WTC11 (cell line): ENCODE data around the gene PLK1.

Source experiments
- CREB1 ChIP-seq: sonication (generic); formaldehyde crosslinking; IDR thresholded peaks from 2 replicates; pipeline ENCODE4 v1.8.0; 2023; ENCODE audit warnings: mild to moderate bottlenecking, missing genetic modification reagents
- CTCF ChIP-seq: fragments of 200-600 bp; IDR thresholded peaks from 2 replicates; pipeline ENCODE4 v1.8.0; 2022; ENCODE audit warnings: antibody characterized with exemption
- ESRRA ChIP-seq: sonication (generic); formaldehyde crosslinking; IDR thresholded peaks from 2 replicates; pipeline ENCODE4 v1.8.1; 2022; ENCODE audit warnings: mild to moderate bottlenecking, missing genetic modification reagents, borderline replicate concordance
- FOXJ3 ChIP-seq: sonication (generic); formaldehyde crosslinking; IDR thresholded peaks from 2 replicates; pipeline ENCODE4 v1.9.0; 2021; ENCODE audit warnings: missing genetic modification reagents, mild to moderate bottlenecking, borderline replicate concordance
- FOXK1 ChIP-seq: sonication (generic); formaldehyde crosslinking; IDR thresholded peaks from 2 replicates; pipeline ENCODE4 v1.8.0; 2022; ENCODE audit warnings: mild to moderate bottlenecking, moderate library complexity, missing genetic modification reagents
- FOXP1 ChIP-seq: sonication (generic); formaldehyde crosslinking; IDR thresholded peaks from 2 replicates; pipeline ENCODE4 v1.8.0; 2022; ENCODE audit warnings: missing genetic modification reagents, mild to moderate bottlenecking, moderate library complexity, borderline replicate concordance
- GRHL2 ChIP-seq: fragments of 250-450 bp; sonication (Bioruptor Pico); IDR thresholded peaks from 2 replicates; pipeline ENCODE4 v1.8.0; 2022; ENCODE audit warnings: mild to moderate bottlenecking, moderate library complexity; ENCODE audit not compliant: insufficient replicate concordance, severe bottlenecking
- NR2C2 ChIP-seq: sonication (generic); formaldehyde crosslinking; IDR thresholded peaks from 2 replicates; pipeline ENCODE4 v1.8.0; 2022; ENCODE audit warnings: mild to moderate bottlenecking, missing genetic modification reagents
- ZBTB43 ChIP-seq: sonication (generic); formaldehyde crosslinking; IDR thresholded peaks from 2 replicates; pipeline ENCODE4 v1.8.1; 2023; ENCODE audit warnings: mild to moderate bottlenecking, missing genetic modification reagents
- ZNF121 ChIP-seq: sonication (generic); formaldehyde crosslinking; IDR thresholded peaks from 2 replicates; pipeline ENCODE4 v1.8.0; 2023; ENCODE audit warnings: missing genetic modification reagents
- TF ChIP-seq, protein P1 (sequence below): sonication (generic); formaldehyde crosslinking; IDR thresholded peaks from 2 replicates; pipeline ENCODE4 v1.8.1; 2022; ENCODE audit warnings: mild to moderate bottlenecking, missing genetic modification reagents, moderate library complexity, borderline replicate concordance
- TF ChIP-seq, protein P2 (sequence below): sonication (generic); formaldehyde crosslinking; conservative IDR thresholded peaks from 2 replicates; pipeline ENCODE4 v1.8.1; 2022; ENCODE audit warnings: mild to moderate bottlenecking, missing genetic modification reagents

DNA sequence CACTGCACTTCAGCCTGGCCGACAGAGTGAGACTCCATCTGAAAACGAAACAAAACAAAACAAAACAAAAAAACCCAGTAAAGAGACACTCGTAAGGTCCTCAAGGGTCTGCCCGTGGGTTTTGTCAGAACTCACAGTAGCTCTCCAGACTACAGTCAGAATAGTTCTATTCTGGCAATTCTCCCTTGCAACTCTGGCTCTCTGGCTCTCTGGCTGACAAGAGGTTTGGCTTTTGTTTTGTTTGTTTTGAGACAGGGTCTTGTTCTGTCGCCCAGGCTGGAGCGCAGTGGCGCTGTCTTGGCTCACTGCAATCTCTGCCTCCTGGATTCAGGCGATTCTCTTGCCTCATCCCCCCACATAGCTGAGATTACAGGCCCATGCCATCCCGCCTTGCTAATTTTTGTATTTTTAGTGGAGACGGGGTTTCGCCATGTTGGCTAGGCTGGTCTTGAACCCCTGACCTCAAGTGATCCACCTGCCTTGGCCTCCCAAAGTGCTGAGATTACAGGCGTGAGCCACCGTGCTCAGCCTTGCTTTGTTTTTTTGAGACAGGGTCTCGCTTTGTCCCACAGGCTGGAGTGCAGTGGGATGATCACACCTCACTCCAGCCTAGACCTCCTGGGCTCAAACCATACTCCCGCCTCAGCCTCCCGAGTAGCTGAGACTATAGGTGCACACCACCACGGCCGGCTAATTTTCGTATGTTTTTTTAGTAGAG lies 55.6 kb downstream of the PLK1 start:
- TF ChIP-seq FOXK1 (CRISPR knock-in tag) (no peak), CTCF (no peak), NR2C2 (CRISPR knock-in tag) (no peak), ZBTB43 (CRISPR knock-in tag) (no peak), FOXP1 (CRISPR knock-in tag) (no peak), ZNF121 (CRISPR knock-in tag) (no peak), ESRRA (CRISPR knock-in tag) (no peak), GRHL2 (no peak), CREB1 (CRISPR knock-in tag) (no peak), FOXJ3 (CRISPR knock-in tag) (no peak)
- TF ChIP-seq, protein P1, sequence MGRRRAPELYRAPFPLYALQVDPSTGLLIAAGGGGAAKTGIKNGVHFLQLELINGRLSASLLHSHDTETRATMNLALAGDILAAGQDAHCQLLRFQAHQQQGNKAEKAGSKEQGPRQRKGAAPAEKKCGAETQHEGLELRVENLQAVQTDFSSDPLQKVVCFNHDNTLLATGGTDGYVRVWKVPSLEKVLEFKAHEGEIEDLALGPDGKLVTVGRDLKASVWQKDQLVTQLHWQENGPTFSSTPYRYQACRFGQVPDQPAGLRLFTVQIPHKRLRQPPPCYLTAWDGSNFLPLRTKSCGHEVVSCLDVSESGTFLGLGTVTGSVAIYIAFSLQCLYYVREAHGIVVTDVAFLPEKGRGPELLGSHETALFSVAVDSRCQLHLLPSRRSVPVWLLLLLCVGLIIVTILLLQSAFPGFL (CRISPR knock-in tag) = no peak
- TF ChIP-seq, protein P2, sequence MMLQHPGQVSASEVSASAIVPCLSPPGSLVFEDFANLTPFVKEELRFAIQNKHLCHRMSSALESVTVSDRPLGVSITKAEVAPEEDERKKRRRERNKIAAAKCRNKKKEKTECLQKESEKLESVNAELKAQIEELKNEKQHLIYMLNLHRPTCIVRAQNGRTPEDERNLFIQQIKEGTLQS (CRISPR knock-in tag) = no peak
